Measurements from ENCODE around the gene POU2F3.

The POU2F3 gene

GRCh38 chr11:120329556-120329955 is 89.6 kb downstream of the POU2F3 start:
- H3K9ac ChIP-seq (ENCODE audit: low read length): no peak overlapping the region

GRCh38 chr11:120330045-120330444 is 90.1 kb downstream of the POU2F3 start:
- Histone ChIP-seq H3K9me2 (replicated peaks; ENCODE audit: insufficient read depth, low read length) (no peaks in the 10 kb centered on the region), H3F3A (ENCODE audit: insufficient read depth, low read length) (peaks cover 21% of the 10 kb centered on the region), H3K4me2 (ENCODE audit: low read depth, low read length) (no peak overlapping the region), H3K9ac (ENCODE audit: low read length) (no peak overlapping the region), H4K20me1 (ENCODE audit: insufficient read depth, low read length) (no peaks in the 10 kb centered on the region), H3K36me3 (replicated peaks; ENCODE audit: insufficient read depth, low read length) (no peaks in the 10 kb centered on the region), H2AFZ (ENCODE audit: low read length) (no peak overlapping the region), H3K4me3 (ENCODE audit: low read length) (no peak overlapping the region), H3K9me3 (replicated peaks; ENCODE audit: insufficient read depth, low read length) (no peaks in the 10 kb centered on the region), H3K27ac (ENCODE audit: low read length) (no peak overlapping the region), H3K27me3 (replicated peaks; ENCODE audit: insufficient read depth, low read length) (no peaks in the 10 kb centered on the region), H3K4me1 (ENCODE audit: low read length) (peaks cover 40% of the 10 kb centered on the region), H3K79me2 (ENCODE audit: low read length) (no peaks in the 10 kb centered on the region)
- no peak for DNase-seq
- TF ChIP-seq CTCF (IDR thresholded peaks at IDR 0.05; ENCODE audit: low read length) (no peak), EZH2phosphoT487 (IDR thresholded peaks at IDR 0.05; ENCODE audit: low read length) (no peak)

More at GRCh38 chr11:120329556-120329955, 89.6 kb downstream of the POU2F3 start:
- TF ChIP-seq EZH2 (optimal IDR thresholded peaks at IDR 0.05; ENCODE audit: low read depth, low read length) (no peak), CTCF (IDR thresholded peaks at IDR 0.05; ENCODE audit: low read length) (no peak), EZH2phosphoT487 (IDR thresholded peaks at IDR 0.05; ENCODE audit: low read length) (no peak)
- Histone ChIP-seq H3K9me3 (replicated peaks; ENCODE audit: insufficient read depth, low read length) (no peaks in the 10 kb centered on the region), H3K79me2 (ENCODE audit: low read length) (no peaks in the 10 kb centered on the region), H3K36me3 (replicated peaks; ENCODE audit: insufficient read depth, low read length) (no peaks in the 10 kb centered on the region), H3K27me3 (replicated peaks; ENCODE audit: insufficient read depth, low read length) (no peaks in the 10 kb centered on the region), H3F3A (ENCODE audit: insufficient read depth, low read length) (peaks cover 19% of the 10 kb centered on the region), H3K4me3 (ENCODE audit: low read length) (no peak overlapping the region), H3K9me2 (replicated peaks; ENCODE audit: insufficient read depth, low read length) (no peaks in the 10 kb centered on the region), H3K4me1 (ENCODE audit: low read length) (peaks cover 40% of the 10 kb centered on the region), H2AFZ (ENCODE audit: low read length) (no peak overlapping the region), H3K4me2 (ENCODE audit: low read depth, low read length) (no peak overlapping the region), H4K20me1 (ENCODE audit: insufficient read depth, low read length) (no peaks in the 10 kb centered on the region), H3K27ac (ENCODE audit: low read length) (no peak overlapping the region)
- DNase-seq: no peak

- Histone ChIP-seq H3K9me2 (replicated peaks; ENCODE audit: insufficient read depth, low read length) (no peaks in the 10 kb centered on the region), H3K4me2 (ENCODE audit: low read depth, low read length) (no peak overlapping the region), H3K9ac (ENCODE audit: low read length) (no peak overlapping the region), H3K27ac (ENCODE audit: low read length) (no peak overlapping the region), H4K20me1 (ENCODE audit: insufficient read depth, low read length) (no peaks in the 10 kb centered on the region), H3K79me2 (ENCODE audit: low read length) (peaks cover under 1% of the 10 kb centered on the region; the same call in 1 of the 2 replicates), H2AFZ (ENCODE audit: low read length) (no peak overlapping the region), H3K27me3 (replicated peaks; ENCODE audit: insufficient read depth, low read length) (no peaks in the 10 kb centered on the region), H3F3A (ENCODE audit: insufficient read depth, low read length) (peaks cover 24% of the 10 kb centered on the region), H3K4me1 (ENCODE audit: low read length) (peaks cover 34% of the 10 kb centered on the region), H3K9me3 (replicated peaks; ENCODE audit: insufficient read depth, low read length) (no peaks in the 10 kb centered on the region), H3K36me3 (replicated peaks; ENCODE audit: insufficient read depth, low read length) (no peaks in the 10 kb centered on the region), H3K4me3 (ENCODE audit: low read length) (no peak overlapping the region)
- no peak for DNase-seq
- no peak for TF ChIP-seq EZH2 (optimal IDR thresholded peaks at IDR 0.05; ENCODE audit: low read depth, low read length)
- TF ChIP-seq CTCF (IDR thresholded peaks at IDR 0.05; ENCODE audit: low read length): no peak
- TF ChIP-seq EZH2phosphoT487 (IDR thresholded peaks at IDR 0.05; ENCODE audit: low read length): no peak
Measured at GRCh38 chr11:120331301-120331996, 91.5 kb downstream of the POU2F3 start.
